Measurements from ENCODE around the gene CNTNAP5.

The CNTNAP5 gene

DNA sequence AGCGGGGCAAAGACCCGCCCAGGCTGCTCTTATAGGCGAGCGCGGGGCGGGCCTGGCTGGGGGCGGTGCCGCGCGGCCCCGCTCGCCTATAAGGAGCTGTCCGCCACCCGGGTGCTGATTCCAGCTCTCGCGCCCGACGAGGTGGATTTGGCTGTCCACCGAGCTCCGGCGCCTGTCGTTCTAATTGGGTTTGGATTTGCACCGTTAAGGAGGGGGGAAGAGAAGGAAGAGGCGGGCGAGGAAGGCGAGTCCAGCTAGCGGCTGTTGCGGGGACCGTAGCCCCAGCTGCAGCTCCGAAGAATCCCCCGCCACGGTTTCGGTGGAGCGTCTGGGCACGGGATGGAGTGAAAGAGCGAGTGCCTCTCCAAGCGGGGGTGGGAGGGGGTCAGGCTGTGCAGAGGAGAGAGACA is at the start of gene CNTNAP5:
TSS of gene CNTNAP5 (plus strand) at position 117 of the 410 bp plus-strand sequence. CDS start 364 bp downstream, outside the sequence.
- peak; percentile 67; the same call in 1 of the 3 replicates for ATAC-seq
- TF ChIP-seq, protein P1, sequence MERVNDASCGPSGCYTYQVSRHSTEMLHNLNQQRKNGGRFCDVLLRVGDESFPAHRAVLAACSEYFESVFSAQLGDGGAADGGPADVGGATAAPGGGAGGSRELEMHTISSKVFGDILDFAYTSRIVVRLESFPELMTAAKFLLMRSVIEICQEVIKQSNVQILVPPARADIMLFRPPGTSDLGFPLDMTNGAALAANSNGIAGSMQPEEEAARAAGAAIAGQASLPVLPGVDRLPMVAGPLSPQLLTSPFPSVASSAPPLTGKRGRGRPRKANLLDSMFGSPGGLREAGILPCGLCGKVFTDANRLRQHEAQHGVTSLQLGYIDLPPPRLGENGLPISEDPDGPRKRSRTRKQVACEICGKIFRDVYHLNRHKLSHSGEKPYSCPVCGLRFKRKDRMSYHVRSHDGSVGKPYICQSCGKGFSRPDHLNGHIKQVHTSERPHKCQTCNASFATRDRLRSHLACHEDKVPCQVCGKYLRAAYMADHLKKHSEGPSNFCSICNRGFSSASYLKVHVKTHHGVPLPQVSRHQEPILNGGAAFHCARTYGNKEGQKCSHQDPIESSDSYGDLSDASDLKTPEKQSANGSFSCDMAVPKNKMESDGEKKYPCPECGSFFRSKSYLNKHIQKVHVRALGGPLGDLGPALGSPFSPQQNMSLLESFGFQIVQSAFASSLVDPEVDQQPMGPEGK (CRISPR knock-in tag; IDR thresholded peaks at IDR 0.05; ENCODE audit: borderline replicate concordance) = 0 out of 2 replicates have a peak, but pooled peaks have one; percentile 33
- no peak for TF ChIP-seq TOX (CRISPR knock-in tag; IDR thresholded peaks at IDR 0.05; ENCODE audit: borderline replicate concordance)
- no peak for TF ChIP-seq TCF4 (CRISPR knock-in tag; IDR thresholded peaks at IDR 0.05; ENCODE audit: borderline replicate concordance)
- TF ChIP-seq, protein P2, sequence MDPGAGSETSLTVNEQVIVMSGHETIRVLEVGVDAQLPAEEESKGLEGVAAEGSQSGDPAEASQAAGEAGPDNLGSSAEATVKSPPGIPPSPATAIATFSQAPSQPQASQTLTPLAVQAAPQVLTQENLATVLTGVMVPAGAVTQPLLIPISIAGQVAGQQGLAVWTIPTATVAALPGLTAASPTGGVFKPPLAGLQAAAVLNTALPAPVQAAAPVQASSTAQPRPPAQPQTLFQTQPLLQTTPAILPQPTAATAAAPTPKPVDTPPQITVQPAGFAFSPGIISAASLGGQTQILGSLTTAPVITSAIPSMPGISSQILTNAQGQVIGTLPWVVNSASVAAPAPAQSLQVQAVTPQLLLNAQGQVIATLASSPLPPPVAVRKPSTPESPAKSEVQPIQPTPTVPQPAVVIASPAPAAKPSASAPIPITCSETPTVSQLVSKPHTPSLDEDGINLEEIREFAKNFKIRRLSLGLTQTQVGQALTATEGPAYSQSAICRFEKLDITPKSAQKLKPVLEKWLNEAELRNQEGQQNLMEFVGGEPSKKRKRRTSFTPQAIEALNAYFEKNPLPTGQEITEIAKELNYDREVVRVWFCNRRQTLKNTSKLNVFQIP (CRISPR knock-in tag; IDR thresholded peaks at IDR 0.05; ENCODE audit: borderline replicate concordance, low read depth) = no peak
- TF ChIP-seq ZNF70 (CRISPR knock-in tag; IDR thresholded peaks at IDR 0.05) = no peak
- TF ChIP-seq ZC3H10 (CRISPR knock-in tag; IDR thresholded peaks at IDR 0.05) = no peak
- no peak for TF ChIP-seq PPARA (CRISPR knock-in tag; IDR thresholded peaks at IDR 0.05; ENCODE audit: borderline replicate concordance)
- peak; percentile 76 for TF ChIP-seq SNAI2 (CRISPR knock-in tag; IDR thresholded peaks at IDR 0.05)
- no peak for TF ChIP-seq RARB (CRISPR knock-in tag; IDR thresholded peaks at IDR 0.05)
- TF ChIP-seq, protein P3, sequence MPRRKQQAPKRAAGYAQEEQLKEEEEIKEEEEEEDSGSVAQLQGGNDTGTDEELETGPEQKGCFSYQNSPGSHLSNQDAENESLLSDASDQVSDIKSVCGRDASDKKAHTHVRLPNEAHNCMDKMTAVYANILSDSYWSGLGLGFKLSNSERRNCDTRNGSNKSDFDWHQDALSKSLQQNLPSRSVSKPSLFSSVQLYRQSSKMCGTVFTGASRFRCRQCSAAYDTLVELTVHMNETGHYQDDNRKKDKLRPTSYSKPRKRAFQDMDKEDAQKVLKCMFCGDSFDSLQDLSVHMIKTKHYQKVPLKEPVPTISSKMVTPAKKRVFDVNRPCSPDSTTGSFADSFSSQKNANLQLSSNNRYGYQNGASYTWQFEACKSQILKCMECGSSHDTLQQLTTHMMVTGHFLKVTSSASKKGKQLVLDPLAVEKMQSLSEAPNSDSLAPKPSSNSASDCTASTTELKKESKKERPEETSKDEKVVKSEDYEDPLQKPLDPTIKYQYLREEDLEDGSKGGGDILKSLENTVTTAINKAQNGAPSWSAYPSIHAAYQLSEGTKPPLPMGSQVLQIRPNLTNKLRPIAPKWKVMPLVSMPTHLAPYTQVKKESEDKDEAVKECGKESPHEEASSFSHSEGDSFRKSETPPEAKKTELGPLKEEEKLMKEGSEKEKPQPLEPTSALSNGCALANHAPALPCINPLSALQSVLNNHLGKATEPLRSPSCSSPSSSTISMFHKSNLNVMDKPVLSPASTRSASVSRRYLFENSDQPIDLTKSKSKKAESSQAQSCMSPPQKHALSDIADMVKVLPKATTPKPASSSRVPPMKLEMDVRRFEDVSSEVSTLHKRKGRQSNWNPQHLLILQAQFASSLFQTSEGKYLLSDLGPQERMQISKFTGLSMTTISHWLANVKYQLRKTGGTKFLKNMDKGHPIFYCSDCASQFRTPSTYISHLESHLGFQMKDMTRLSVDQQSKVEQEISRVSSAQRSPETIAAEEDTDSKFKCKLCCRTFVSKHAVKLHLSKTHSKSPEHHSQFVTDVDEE (CRISPR knock-in tag; IDR thresholded peaks at IDR 0.05) = peak; percentile 15; the same call in 1 of the 2 replicates
- TF ChIP-seq, protein P4, sequence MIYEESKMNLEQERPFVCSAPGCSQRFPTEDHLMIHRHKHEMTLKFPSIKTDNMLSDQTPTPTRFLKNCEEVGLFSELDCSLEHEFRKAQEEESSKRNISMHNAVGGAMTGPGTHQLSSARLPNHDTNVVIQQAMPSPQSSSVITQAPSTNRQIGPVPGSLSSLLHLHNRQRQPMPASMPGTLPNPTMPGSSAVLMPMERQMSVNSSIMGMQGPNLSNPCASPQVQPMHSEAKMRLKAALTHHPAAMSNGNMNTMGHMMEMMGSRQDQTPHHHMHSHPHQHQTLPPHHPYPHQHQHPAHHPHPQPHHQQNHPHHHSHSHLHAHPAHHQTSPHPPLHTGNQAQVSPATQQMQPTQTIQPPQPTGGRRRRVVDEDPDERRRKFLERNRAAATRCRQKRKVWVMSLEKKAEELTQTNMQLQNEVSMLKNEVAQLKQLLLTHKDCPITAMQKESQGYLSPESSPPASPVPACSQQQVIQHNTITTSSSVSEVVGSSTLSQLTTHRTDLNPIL (CRISPR knock-in tag; IDR thresholded peaks at IDR 0.05; ENCODE audit: low read depth) = no peak
- TF ChIP-seq ARNTL (CRISPR knock-in tag; IDR thresholded peaks at IDR 0.05; ENCODE audit: borderline replicate concordance, low read depth) = no peak
- no peak for TF ChIP-seq OSR1 (CRISPR knock-in tag; IDR thresholded peaks at IDR 0.05)
- TF ChIP-seq, protein P5, sequence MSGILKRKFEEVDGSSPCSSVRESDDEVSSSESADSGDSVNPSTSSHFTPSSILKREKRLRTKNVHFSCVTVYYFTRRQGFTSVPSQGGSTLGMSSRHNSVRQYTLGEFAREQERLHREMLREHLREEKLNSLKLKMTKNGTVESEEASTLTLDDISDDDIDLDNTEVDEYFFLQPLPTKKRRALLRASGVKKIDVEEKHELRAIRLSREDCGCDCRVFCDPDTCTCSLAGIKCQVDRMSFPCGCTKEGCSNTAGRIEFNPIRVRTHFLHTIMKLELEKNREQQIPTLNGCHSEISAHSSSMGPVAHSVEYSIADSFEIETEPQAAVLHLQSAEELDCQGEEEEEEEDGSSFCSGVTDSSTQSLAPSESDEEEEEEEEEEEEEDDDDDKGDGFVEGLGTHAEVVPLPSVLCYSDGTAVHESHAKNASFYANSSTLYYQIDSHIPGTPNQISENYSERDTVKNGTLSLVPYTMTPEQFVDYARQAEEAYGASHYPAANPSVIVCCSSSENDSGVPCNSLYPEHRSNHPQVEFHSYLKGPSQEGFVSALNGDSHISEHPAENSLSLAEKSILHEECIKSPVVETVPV (CRISPR knock-in tag; IDR thresholded peaks at IDR 0.05) = no peak
- TF ChIP-seq ISL1 (CRISPR knock-in tag; IDR thresholded peaks at IDR 0.05) = no peak
- TF ChIP-seq ZFP30 (CRISPR knock-in tag; IDR thresholded peaks at IDR 0.05) = no peak
- no peak for TF ChIP-seq BACH2 (CRISPR knock-in tag; IDR thresholded peaks at IDR 0.05; ENCODE audit: borderline replicate concordance)
- TF ChIP-seq CSDC2 (CRISPR knock-in tag; IDR thresholded peaks at IDR 0.05) = peak; percentile 85; the same call in 1 of the 2 replicates
- peak; percentile 64 for TF ChIP-seq ZFP3 (CRISPR knock-in tag; IDR thresholded peaks at IDR 0.05)
- TF ChIP-seq ESRRG (CRISPR knock-in tag; IDR thresholded peaks at IDR 0.05) = no peak
- TF ChIP-seq GLIS3 (CRISPR knock-in tag; IDR thresholded peaks at IDR 0.05) = peak; percentile 29; the same call in 1 of the 2 replicates
- TF ChIP-seq ZNF8 (CRISPR knock-in tag; IDR thresholded peaks at IDR 0.05) = no peak
- 0 out of 2 replicates have a peak, but pooled peaks have one; percentile 35 for TF ChIP-seq ZNF565 (CRISPR knock-in tag; conservative IDR thresholded peaks at IDR 0.05; ENCODE audit: low read depth)

DNA sequence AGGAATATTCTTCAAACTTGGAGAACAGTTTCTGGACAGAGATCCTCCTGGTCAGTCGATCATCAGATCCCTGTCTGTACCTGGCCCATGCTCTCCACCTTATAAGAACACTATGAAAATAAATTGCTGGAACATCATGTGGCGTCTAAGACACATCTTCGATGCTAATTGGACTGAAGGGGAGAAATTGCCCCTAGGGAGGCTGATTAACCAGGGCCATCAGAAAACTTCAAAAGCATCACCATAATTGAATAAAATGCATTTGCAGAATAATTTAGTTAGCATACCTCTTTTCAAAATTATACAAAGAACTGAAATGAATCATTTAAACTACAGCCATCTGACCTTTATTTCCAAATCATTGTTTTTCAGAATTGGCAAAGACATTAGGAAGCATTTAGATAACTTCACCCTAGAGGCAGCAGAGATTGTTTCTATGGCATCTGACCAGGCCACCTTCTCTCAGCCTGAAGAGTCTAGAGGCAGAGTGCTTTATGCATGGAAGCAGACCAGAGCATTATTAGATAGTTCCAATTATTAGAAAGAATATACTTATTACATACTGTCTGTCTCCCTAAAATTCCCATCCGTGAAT is 48.9 kb upstream of the CNTNAP5 start:
- TF ChIP-seq ISL1 (CRISPR knock-in tag; IDR thresholded peaks at IDR 0.05) (peak; percentile 40; the same call in 1 of the 2 replicates), SNAI2 (CRISPR knock-in tag; IDR thresholded peaks at IDR 0.05) (no peak)

More for the DNA sequence above, 48.9 kb upstream of the CNTNAP5 start:
- ATAC-seq = no peak

All from SK-N-SH treated with all-trans-retinoic acid at 6 μM for 48 hours (cell line).